HepG2 (cell line): Measurements from ENCODE around the gene GPR37L1. TPM values are rescaled to one million over a fixed set of nuclear protein-coding genes. Genes with fewer than 3 reads are reported as not detected.

Experiments used
- ARID2 ChIP-seq: sonication (generic); formaldehyde crosslinking; IDR thresholded peaks from 2 replicates; pipeline ENCODE4 v1.8.1; 2022; ENCODE audit warnings: mild to moderate bottlenecking, missing genetic modification reagents, borderline replicate concordance
- BORCS8-MEF2B ChIP-seq: sonication (generic); formaldehyde crosslinking; IDR thresholded peaks from 2 replicates; pipeline ENCODE4 v1.8.0; 2022; ENCODE audit warnings: mild to moderate bottlenecking, missing genetic modification reagents
- CHCHD3 ChIP-seq: sonication (generic); formaldehyde crosslinking; IDR thresholded peaks from 2 replicates; pipeline ENCODE4 v1.8.0; 2022; ENCODE audit warnings: mild to moderate bottlenecking, missing genetic modification reagents, moderate library complexity
- DRAP1 ChIP-seq: IDR thresholded peaks from 2 replicates; pipeline ENCODE4 v1.6.1; 2016; ENCODE audit warnings: missing genetic modification reagents, missing compliant biosample characterization
- FOXA3 ChIP-seq: IDR thresholded peaks from 2 replicates; pipeline ENCODE4 v1.6.1; 2016; ENCODE audit warnings: missing genetic modification reagents, missing compliant biosample characterization
- FOXP4 ChIP-seq: sonication (generic); formaldehyde crosslinking; IDR thresholded peaks from 2 replicates; pipeline ENCODE4 v1.4.0; 2020; ENCODE audit warnings: missing genetic modification reagents
- GMEB2 ChIP-seq: IDR thresholded peaks from 2 replicates; pipeline ENCODE4 v1.6.1; 2016; ENCODE audit warnings: missing biosample characterization, missing genetic modification reagents, low read depth
- HOXA7 ChIP-seq: sonication (generic); formaldehyde crosslinking; IDR thresholded peaks from 2 replicates; pipeline ENCODE4 v1.8.1; 2022; ENCODE audit warnings: mild to moderate bottlenecking, missing genetic modification reagents, moderate library complexity
- MLXIP ChIP-seq: sonication (generic); formaldehyde crosslinking; IDR thresholded peaks from 2 replicates; pipeline ENCODE4 v1.9.0; 2021; ENCODE audit warnings: missing genetic modification reagents, borderline replicate concordance
- NAIF1 ChIP-seq: sonication (generic); formaldehyde crosslinking; IDR thresholded peaks from 2 replicates; pipeline ENCODE4 v1.5.0; 2020; ENCODE audit warnings: mild to moderate bottlenecking, missing genetic modification reagents, borderline replicate concordance
- POGK ChIP-seq: sonication (generic); formaldehyde crosslinking; conservative IDR thresholded peaks from 2 replicates; pipeline ENCODE4 v1.8.0; 2022; ENCODE audit warnings: mild to moderate bottlenecking, moderate library complexity, missing genetic modification reagents
- POLR2A ChIP-seq, 2 experiments: IDR thresholded peaks; 2 replicates each; pipeline ENCODE4 v1.6.1; 2011; ENCODE audit warnings: low read depth in 2 of 2, low read length in 2 of 2, mild to moderate bottlenecking in 1 of 2, moderate library complexity in 1 of 2; ENCODE audit not compliant: insufficient read depth in 1 of 2
- SIN3B ChIP-seq: fragments of 150-350 bp; IDR thresholded peaks from 2 replicates; pipeline ENCODE4 v1.6.1; 2014; ENCODE audit warnings: low read length
- SKIL ChIP-seq: sonication (generic); formaldehyde crosslinking; IDR thresholded peaks from 2 replicates; pipeline ENCODE4 v1.8.0; 2022; ENCODE audit warnings: missing genetic modification reagents, mild to moderate bottlenecking, moderate library complexity, borderline replicate concordance
- SOX6 ChIP-seq, 2 experiments: fragments of 450-650 bp in 1 of 2; sonication (generic) in 1 of 2; formaldehyde crosslinking in 1 of 2; IDR thresholded peaks; 2 replicates each; pipeline versions ENCODE4 v1.4.0 to v1.6.1; 2017 to 2020; ENCODE audit warnings: antibody characterized with exemption in 1 of 2, mild to moderate bottlenecking in 1 of 2, missing genetic modification reagents in 1 of 2
- ZBTB7B ChIP-seq: sonication (generic); formaldehyde crosslinking; IDR thresholded peaks from 2 replicates; pipeline ENCODE4 v1.4.0; 2020; ENCODE audit warnings: missing genetic modification reagents
- ZIK1 ChIP-seq: sonication (generic); formaldehyde crosslinking; IDR thresholded peaks from 2 replicates; pipeline ENCODE4 v1.5.0; 2020; ENCODE audit warnings: mild to moderate bottlenecking, low read depth, missing genetic modification reagents, borderline replicate concordance
- ZNF546 ChIP-seq: sonication (generic); formaldehyde crosslinking; conservative IDR thresholded peaks from 2 replicates; pipeline ENCODE4 v1.8.1; 2023; ENCODE audit warnings: mild to moderate bottlenecking, missing genetic modification reagents
- polyA plus RNA-seq, 8 experiments: library from polyadenylated mRNA; depleted of rRNA in 3 of 8; stranded (reverse) in 7 of 8; unstranded in 1 of 8; fragments of >200 nt; fragmentation: Illumina TruSeq in 4 of 8; extraction: Trizol in 4 of 8; gene quantifications; 2 replicates each; pipeline versions ENCODE4 v1.2.1 to v1.2.3, GENCODE V29; 2011 to 2016; ENCODE audit warnings: low read depth in 4 of 8, missing spikeins in 1 of 8, mixed read lengths in 1 of 8; ENCODE audit not compliant: insufficient read depth in 1 of 8
- total RNA-seq, 5 experiments: library from RNA; depleted of rRNA; stranded (reverse); fragments of >200 nt; fragmentation: Illumina TruSeq; extraction: Trizol; gene quantifications; 2 replicates each; pipeline ENCODE4 v1.2.3, GENCODE V29; 2016; ENCODE audit warnings: low read depth in 1 of 5

GPR37L1 gene
- total and polyA plus RNA-seq, 2 of the 13 experiments (the other 11 are each of a cell fraction or from before 2014, with no cell fraction given): 0.13 TPM; not detected in 1

- peak; percentile 79 for TF ChIP-seq DRAP1 (CRISPR knock-in tag)
- TF ChIP-seq POGK (CRISPR knock-in tag): no peak
- TF ChIP-seq ZBTB7B (CRISPR knock-in tag): 0 out of 2 replicates have a peak, but pooled peaks have one; percentile 21
- peak in 1 of 2 experiments; percentile 42; a peak in 1 of 4 replicates for TF ChIP-seq POLR2A (IDR thresholded peaks at IDR 0.05; ENCODE audit: insufficient read depth in 1 of 2, low read depth in 2 of 2, low read length in 2 of 2)
- no peak for TF ChIP-seq ZNF546 (CRISPR knock-in tag)
- no peak for TF ChIP-seq SIN3B
- TF ChIP-seq HOXA7: no peak
- 0 out of 2 replicates have a peak, but pooled peaks have one; percentile 31 for TF ChIP-seq SKIL (CRISPR knock-in tag)
- no peak for TF ChIP-seq NAIF1 (CRISPR knock-in tag)
- TF ChIP-seq GMEB2 (CRISPR knock-in tag): no peak
- TF ChIP-seq BORCS8-MEF2B (CRISPR knock-in tag): no peak
- no peak for TF ChIP-seq ZIK1
- TF ChIP-seq FOXP4 (CRISPR knock-in tag): peak; percentile 85
- TF ChIP-seq MLXIP (CRISPR knock-in tag): no peak
- TF ChIP-seq SOX6 (IDR thresholded peaks at IDR 0.05): no peak
- TF ChIP-seq SOX6 (CRISPR knock-in tag; IDR thresholded peaks at IDR 0.05): peak; percentile 54; the same call in 1 of the 2 replicates
- TF ChIP-seq ARID2 (CRISPR knock-in tag): no peak
- TF ChIP-seq FOXA3: peak; percentile 67
- no peak for TF ChIP-seq CHCHD3 (CRISPR knock-in tag)
Measured at GRCh38 chr1:202074985-202075384, 47.7 kb upstream of the GPR37L1 start (continued).
